Vagina (tissue), 2 donors: ENCODE data around the gene ZER1. TPM values are rescaled to one million over a fixed set of nuclear protein-coding genes. Genes with fewer than 3 reads are reported as not detected.

Source experiments
- DNase-seq, 2 donors: peaks; one replicate each; pipeline ENCODE4 v3.0.0-alpha.2; 2017; ENCODE audit errors: extremely low spot score in 2 of 2
- H3K27ac ChIP-seq: fragments of 200-600 bp; sonication (generic); one replicate; pipeline ENCODE4 v1.5.1; 2019
- H3K27me3 ChIP-seq: fragments of 200-600 bp; sonication (generic); one replicate; pipeline ENCODE4 v1.5.1; 2019
- H3K36me3 ChIP-seq, 2 donors: fragments of 200-600 bp; sonication (generic); one replicate each; pipeline ENCODE4 v1.5.1; 2017 to 2019
- H3K4me1 ChIP-seq: fragments of 200-600 bp; sonication (generic); one replicate; pipeline ENCODE4 v1.5.1; 2019
- H3K4me3 ChIP-seq, 2 donors: fragments of 200-600 bp; sonication (generic); 1 replicate in 1 of 2; 2 replicates in 1 of 2; pipeline ENCODE4 v1.5.1; 2016 to 2019
- H3K9me3 ChIP-seq: fragments of 200-600 bp; sonication (generic); one replicate; pipeline ENCODE4 v1.5.1; 2019
- POLR2A ChIP-seq, 2 donors: fragments of 450-650 bp; IDR thresholded peaks; one replicate each; pipeline ENCODE4 v1.6.1; 2017; ENCODE audit warnings: antibody characterized with exemption in 2 of 2, mild to moderate bottlenecking in 2 of 2, moderate library complexity in 2 of 2
- POLR2AphosphoS5 ChIP-seq, 2 donors: sonication (generic); formaldehyde crosslinking; IDR thresholded peaks; one replicate each; pipeline ENCODE4 v1.9.0; 2017; ENCODE audit warnings: antibody characterized with exemption in 2 of 2, mild to moderate bottlenecking in 2 of 2, low read depth in 1 of 2; ENCODE audit not compliant: insufficient read depth in 1 of 2
- intact Hi-C: fragments of 100-400 bp; cut with DNase I; formaldehyde crosslinking; loops from one replicate; pipeline ENCODE4 v1.15.1; 2023
- total RNA-seq: library from RNA; depleted of rRNA; stranded (reverse); fragments of >200 nt; gene quantifications from one replicate; pipeline ENCODE4 v1.2.3, GENCODE V29; 2016
- TF ChIP-seq, protein P1 (sequence below), 3 experiments: fragments of 450-650 bp in 2 of 3; fragments of 200-600 bp in 1 of 3; sonication (generic) in 1 of 3; IDR thresholded peaks; one replicate each; pipeline ENCODE4 v1.5.1; 2017 to 2019; ENCODE audit warnings: antibody characterized with exemption in 3 of 3, mild to moderate bottlenecking in 2 of 3, moderate library complexity in 2 of 3

The ZER1 gene
- total RNA-seq, 1 donor from 2014 or later = 54.8 TPM

DNA sequence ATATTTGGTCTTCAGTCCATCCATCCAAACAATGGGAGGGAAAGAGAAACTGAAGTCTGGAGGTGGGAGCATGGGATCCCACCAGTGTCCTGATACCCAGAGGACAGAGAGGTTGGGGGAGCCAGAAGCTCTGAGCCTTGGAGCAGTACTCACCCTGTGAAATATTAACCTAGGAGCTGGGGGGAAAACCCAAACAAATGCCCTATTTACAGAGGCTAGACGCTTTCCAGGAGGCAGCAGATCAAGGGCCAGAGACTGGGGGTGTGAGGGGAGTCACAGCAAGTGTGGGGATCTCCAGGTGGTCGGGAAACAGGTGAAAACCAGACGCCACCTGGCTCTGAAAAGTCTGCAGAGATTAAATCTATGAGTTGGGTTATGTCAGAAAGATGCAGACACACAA lies 6.2 kb downstream of the ZER1 start:
- DNase-seq = no peak
- H3K27me3 ChIP-seq = no peaks in the 10 kb centered on the region
- peaks cover 27% of the 10 kb centered on the region for H3K4me1 ChIP-seq
- H3K4me3 ChIP-seq = no peak overlapping the region
- TF ChIP-seq POLR2AphosphoS5 (IDR thresholded peaks at IDR 0.05; ENCODE audit: insufficient read depth in 1 of 2, low read depth in 1 of 2) (no peak), POLR2A (IDR thresholded peaks at IDR 0.05) (no peak)
- TF ChIP-seq, protein P1, sequence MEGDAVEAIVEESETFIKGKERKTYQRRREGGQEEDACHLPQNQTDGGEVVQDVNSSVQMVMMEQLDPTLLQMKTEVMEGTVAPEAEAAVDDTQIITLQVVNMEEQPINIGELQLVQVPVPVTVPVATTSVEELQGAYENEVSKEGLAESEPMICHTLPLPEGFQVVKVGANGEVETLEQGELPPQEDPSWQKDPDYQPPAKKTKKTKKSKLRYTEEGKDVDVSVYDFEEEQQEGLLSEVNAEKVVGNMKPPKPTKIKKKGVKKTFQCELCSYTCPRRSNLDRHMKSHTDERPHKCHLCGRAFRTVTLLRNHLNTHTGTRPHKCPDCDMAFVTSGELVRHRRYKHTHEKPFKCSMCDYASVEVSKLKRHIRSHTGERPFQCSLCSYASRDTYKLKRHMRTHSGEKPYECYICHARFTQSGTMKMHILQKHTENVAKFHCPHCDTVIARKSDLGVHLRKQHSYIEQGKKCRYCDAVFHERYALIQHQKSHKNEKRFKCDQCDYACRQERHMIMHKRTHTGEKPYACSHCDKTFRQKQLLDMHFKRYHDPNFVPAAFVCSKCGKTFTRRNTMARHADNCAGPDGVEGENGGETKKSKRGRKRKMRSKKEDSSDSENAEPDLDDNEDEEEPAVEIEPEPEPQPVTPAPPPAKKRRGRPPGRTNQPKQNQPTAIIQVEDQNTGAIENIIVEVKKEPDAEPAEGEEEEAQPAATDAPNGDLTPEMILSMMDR (IDR thresholded peaks at IDR 0.05) = no peak
- H3K9me3 ChIP-seq = no peaks in the 10 kb centered on the region
- intact Hi-C loops = no loop called here
- H3K36me3 ChIP-seq = peaks cover 0 to 5% of the 10 kb centered on the region in 2 donors
- H3K27ac ChIP-seq = no peak overlapping the region

DNA sequence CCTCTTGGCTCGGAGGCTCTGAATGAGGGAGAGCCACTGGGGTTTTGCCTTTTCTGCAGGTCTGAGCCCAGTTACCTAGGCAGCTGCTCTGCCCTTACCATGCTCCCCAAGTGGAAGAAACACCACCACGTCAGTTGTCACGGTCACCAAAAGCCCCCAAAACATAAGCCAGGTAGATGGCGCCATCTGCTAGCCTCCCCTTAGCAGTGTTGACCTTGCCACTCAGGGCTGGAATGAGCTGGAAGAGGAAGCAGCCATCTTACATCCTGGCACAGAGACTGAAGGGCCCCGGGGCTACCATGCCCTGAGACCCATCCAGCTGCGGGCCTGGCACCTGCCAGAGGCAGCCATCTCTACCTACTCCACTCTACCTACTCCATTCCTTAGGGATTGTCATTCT lies 7.4 kb downstream of the ZER1 start:
- intact Hi-C loops = no loop called here
- Histone ChIP-seq H3K4me1 (peaks cover 16% of the 10 kb centered on the region), H3K27ac (no peak overlapping the region), H3K4me3 (no peak overlapping the region), H3K9me3 (no peaks in the 10 kb centered on the region), H3K36me3 (peaks cover 0 to 5% of the 10 kb centered on the region in 2 donors), H3K27me3 (no peaks in the 10 kb centered on the region)
- DNase-seq = no peak
- TF ChIP-seq POLR2A (IDR thresholded peaks at IDR 0.05) = no peak
- no peak for TF ChIP-seq POLR2AphosphoS5 (IDR thresholded peaks at IDR 0.05; ENCODE audit: insufficient read depth in 1 of 2, low read depth in 1 of 2)
- TF ChIP-seq, protein P1 (IDR thresholded peaks at IDR 0.05) = no peak

DNA sequence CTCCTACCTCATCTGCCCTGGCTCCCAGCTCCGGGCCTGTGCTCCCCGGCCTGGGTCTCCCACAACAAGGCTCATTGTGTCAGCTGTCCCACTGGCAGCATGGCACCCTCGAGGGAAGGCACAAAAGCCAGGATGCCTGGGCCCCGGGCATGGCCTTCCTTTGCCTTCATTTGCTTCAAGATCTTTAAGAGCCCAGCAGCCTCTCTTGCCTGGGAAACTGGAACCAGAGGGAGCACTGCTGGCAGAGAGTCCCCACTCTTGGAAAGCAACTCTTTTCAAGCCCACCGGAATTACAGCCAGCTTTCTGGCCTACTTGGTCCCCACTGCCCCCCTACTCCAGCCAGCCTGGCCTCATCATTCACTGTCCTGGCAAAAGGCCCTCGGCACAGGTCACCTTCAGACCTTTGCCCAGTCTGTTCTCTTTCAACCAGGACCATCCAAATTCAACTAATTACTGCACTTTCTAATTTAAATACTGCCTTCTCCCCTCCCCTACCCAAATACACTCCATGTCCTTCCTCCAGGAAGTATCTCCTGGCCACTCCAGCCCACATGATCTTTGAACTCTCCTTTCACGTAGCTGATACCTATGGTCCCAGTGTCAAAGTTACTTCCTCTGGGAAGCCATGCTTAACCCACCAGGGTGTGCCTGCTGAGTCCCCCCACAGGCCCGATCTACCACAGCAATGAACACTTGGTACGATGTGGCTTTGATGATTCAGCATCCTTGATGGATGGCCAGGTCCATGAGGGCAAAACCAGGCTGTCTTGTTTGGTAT lies 8.9 kb downstream of the ZER1 start:
- TF ChIP-seq, protein P1 (IDR thresholded peaks at IDR 0.05) = no peak
- TF ChIP-seq POLR2A (IDR thresholded peaks at IDR 0.05) = no peak
- TF ChIP-seq POLR2AphosphoS5 (IDR thresholded peaks at IDR 0.05; ENCODE audit: insufficient read depth in 1 of 2, low read depth in 1 of 2) = no peak
- DNase-seq = no peak
- Histone ChIP-seq H3K36me3 (peaks cover 0 to 2% of the 10 kb centered on the region in 2 donors), H3K4me3 (no peak overlapping the region), H3K9me3 (no peaks in the 10 kb centered on the region), H3K27ac (no peak overlapping the region), H3K27me3 (no peaks in the 10 kb centered on the region), H3K4me1 (peaks cover 9% of the 10 kb centered on the region)
- intact Hi-C loops = no loop called here

DNA sequence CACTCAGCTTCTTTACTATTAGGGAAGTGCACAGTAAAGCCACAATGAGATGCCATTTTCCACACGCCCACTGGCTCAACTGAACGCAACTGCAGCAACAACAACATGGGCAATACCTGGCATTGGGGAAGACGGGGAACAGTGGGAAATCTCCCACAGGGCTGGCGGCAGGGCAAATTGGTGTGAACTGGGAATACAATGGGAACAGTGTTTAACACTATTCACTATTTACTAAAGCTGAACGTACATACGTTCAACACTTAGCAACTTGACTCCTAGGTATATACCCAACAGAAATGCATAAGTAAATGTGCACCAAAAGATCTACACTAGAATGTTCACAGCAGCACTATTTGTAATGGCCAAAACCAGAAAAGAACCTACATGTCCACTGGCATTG lies 14.1 kb downstream of the ZER1 start:
- H3K27ac ChIP-seq = no peak overlapping the region
- DNase-seq = no peak
- no peaks in the 10 kb centered on the region for H3K9me3 ChIP-seq
- peaks cover 0 to 27% of the 10 kb centered on the region in 2 donors for H3K36me3 ChIP-seq
- H3K4me3 ChIP-seq = no peak overlapping the region
- no peak for TF ChIP-seq POLR2A (IDR thresholded peaks at IDR 0.05)
- no peak for TF ChIP-seq POLR2AphosphoS5 (IDR thresholded peaks at IDR 0.05; ENCODE audit: insufficient read depth in 1 of 2, low read depth in 1 of 2)
- TF ChIP-seq, protein P1 (IDR thresholded peaks at IDR 0.05) = no peak
- intact Hi-C loops = no loop called here
- no peaks in the 10 kb centered on the region for H3K4me1 ChIP-seq
- H3K27me3 ChIP-seq = no peaks in the 10 kb centered on the region

DNA sequence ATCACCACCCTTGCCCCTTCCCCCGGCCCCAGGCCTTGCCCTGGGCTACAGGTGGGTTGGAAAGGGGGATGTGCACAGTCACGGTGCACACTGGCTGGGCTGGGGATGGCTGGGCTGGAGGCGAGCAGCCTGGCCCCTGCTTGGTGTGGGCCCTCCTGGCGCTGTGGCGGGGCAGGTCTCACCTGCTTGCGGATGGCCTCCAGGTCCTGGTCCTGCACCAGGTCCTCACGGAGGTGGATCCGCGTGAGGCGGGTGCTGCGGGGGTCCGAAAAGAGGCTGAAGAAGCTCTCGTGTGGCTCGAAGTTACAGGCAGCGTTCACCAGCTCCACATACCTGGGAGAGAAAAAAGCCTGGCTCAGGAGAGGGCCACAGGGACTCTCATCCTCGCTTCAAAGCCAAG lies 18.1 kb downstream of the ZER1 start:
- Histone ChIP-seq H3K36me3 (peaks cover 0 to 50% of the 10 kb centered on the region in 2 donors), H3K9me3 (no peaks in the 10 kb centered on the region), H3K27ac (no peak overlapping the region), H3K27me3 (no peaks in the 10 kb centered on the region), H3K4me3 (no peak overlapping the region), H3K4me1 (no peaks in the 10 kb centered on the region)
- no peak for DNase-seq
- intact Hi-C loops = no loop called here
- TF ChIP-seq, protein P1 (IDR thresholded peaks at IDR 0.05) = no peak
- TF ChIP-seq POLR2AphosphoS5 (IDR thresholded peaks at IDR 0.05; ENCODE audit: insufficient read depth in 1 of 2, low read depth in 1 of 2) = no peak
- no peak for TF ChIP-seq POLR2A (IDR thresholded peaks at IDR 0.05)
